Progenitor cell of endocrine pancreas (in vitro differentiated cells): ENCODE results near the gene DNAJC5. TPM values are rescaled to one million over a fixed set of nuclear protein-coding genes. Genes with fewer than 3 reads are reported as not detected.
"Not testable (repeated sequence)": the region's sequence is repeated elsewhere in the genome, so short reads cannot be mapped to it uniquely, and the experiment has no call there.

Experiments
- DNase-seq: peaks from one replicate; pipeline ENCODE4 v3.0.0; 2021; ENCODE audit warnings: low spot score; ENCODE audit not compliant: unreplicated experiment
- H3K27ac Mint-ChIP-seq: 2 replicates; pipeline ENCODE4 v1.8.0; 2021; ENCODE audit warnings: mild to moderate bottlenecking, moderate library complexity, mixed read lengths
- H3K27me3 Mint-ChIP-seq: 2 replicates; pipeline ENCODE4 v1.8.0; 2021; ENCODE audit warnings: mixed read lengths
- H3K36me3 Mint-ChIP-seq: 2 replicates; pipeline ENCODE4 v1.8.0; 2022; ENCODE audit warnings: mixed read lengths; ENCODE audit not compliant: insufficient read depth
- H3K4me1 Mint-ChIP-seq: 2 replicates; pipeline ENCODE4 v1.8.0; 2021; ENCODE audit warnings: low read depth, mixed read lengths
- H3K4me3 Mint-ChIP-seq: 2 replicates; pipeline ENCODE4 v1.8.0; 2021; ENCODE audit warnings: low read depth, mild to moderate bottlenecking, moderate library complexity, mixed read lengths
- H3K9me3 Mint-ChIP-seq: 2 replicates; pipeline ENCODE4 v1.8.0; 2021; ENCODE audit warnings: low read depth, mixed read lengths
- CTCF ChIP-seq: fragments of 200-600 bp; sonication (generic); IDR thresholded peaks from one replicate; pipeline ENCODE4 v1.5.0; 2021; ENCODE audit warnings: antibody characterized with exemption, mild to moderate bottlenecking; ENCODE audit not compliant: unreplicated experiment
- total RNA-seq: library from RNA; stranded (reverse); gene quantifications from 2 replicates; pipeline ENCODE4 v1.2.1, GENCODE V29; 2021

Gene DNAJC5
- total RNA-seq, 1 donor from 2014 or later, result 41.8 TPM

GRCh38 chr20:63929071-63929470 lies 34.1 kb downstream of the DNAJC5 start:
- Mint-ChIP-seq H3K9me3 (no peaks in the 10 kb centered on the region), H3K36me3 (peaks cover 12% of the 10 kb centered on the region), H3K4me3 (no peak overlapping the region), H3K27me3 (no peaks in the 10 kb centered on the region), H3K27ac (no peak overlapping the region), H3K4me1 (peaks cover 5% of the 10 kb centered on the region)
- no peak for TF ChIP-seq CTCF
- DNase-seq, result no peak

GRCh38 chr20:63929473-63929883 lies 34.6 kb downstream of the DNAJC5 start:
- not testable (repeated sequence) for H3K27me3 Mint-ChIP-seq, H3K4me1 Mint-ChIP-seq, DNase-seq, H3K9me3 Mint-ChIP-seq, H3K4me3 Mint-ChIP-seq, H3K27ac Mint-ChIP-seq
- peaks cover 12% of the 10 kb centered on the region for H3K36me3 Mint-ChIP-seq

GRCh38 chr20:63930971-63931553 lies 36.1 kb downstream of the DNAJC5 start:
- Mint-ChIP-seq H3K27ac (no peak overlapping the region), H3K36me3 (peaks cover 17% of the 10 kb centered on the region), H3K9me3 (no peaks in the 10 kb centered on the region), H3K4me1 (peaks cover 5% of the 10 kb centered on the region), H3K4me3 (no peak overlapping the region), H3K27me3 (no peaks in the 10 kb centered on the region)
- DNase-seq, result no peak
- no peak for TF ChIP-seq CTCF

- Mint-ChIP-seq H3K9me3 (no peaks in the 10 kb centered on the region), H3K36me3 (peaks cover 20% of the 10 kb centered on the region), H3K27ac (no peak overlapping the region), H3K27me3 (no peaks in the 10 kb centered on the region), H3K4me3 (no peak overlapping the region), H3K4me1 (peaks cover 2% of the 10 kb centered on the region)
- TF ChIP-seq CTCF, result no peak
- no peak for DNase-seq
These were observed 36.8 kb downstream of the DNAJC5 start for GRCh38 chr20:63931735-63932134.

GRCh38 chr20:63932606-63933160 lies 37.8 kb downstream of the DNAJC5 start:
- Mint-ChIP-seq H3K4me3 (no peak overlapping the region), H3K27me3 (no peaks in the 10 kb centered on the region)

More at GRCh38 chr20:63932606-63933160, 37.8 kb downstream of the DNAJC5 start:
- DNase-seq, result no peak
- H3K9me3 Mint-ChIP-seq, result no peaks in the 10 kb centered on the region
- H3K27ac Mint-ChIP-seq, result no peak overlapping the region
- H3K4me1 Mint-ChIP-seq, result no peaks in the 10 kb centered on the region
- no peak for TF ChIP-seq CTCF
- peaks cover 22% of the 10 kb centered on the region for H3K36me3 Mint-ChIP-seq
